GM19324 (cell line): ENCODE data around the gene PTRHD1.

ENCODE experiments used
- ATAC-seq: cut with Tn5 transposase; IDR thresholded peaks from one replicate; pipeline ENCODE4 v1.9.1; 2021; ENCODE audit warnings: mild to moderate bottlenecking, moderate library complexity; ENCODE audit not compliant: unreplicated experiment, low FRiP score

PTRHD1 gene

GRCh38 chr2:24766609-24767008, 26.6 kb downstream of the PTRHD1 start:
- ATAC-seq: no peak

- no peak for ATAC-seq
Measured at GRCh38 chr2:24763843-24764242, 29.3 kb downstream of the PTRHD1 start.

- ATAC-seq: no peak
Measured at GRCh38 chr2:24762518-24762917, 30.7 kb downstream of the PTRHD1 start.

GRCh38 chr2:24761866-24762265, 31.3 kb downstream of the PTRHD1 start:
- no peak for ATAC-seq

- no peak for ATAC-seq
Measured at GRCh38 chr2:24756789-24757188, 36.4 kb downstream of the PTRHD1 start.

- no peak for ATAC-seq
Measured at GRCh38 chr2:24754985-24755705, 38.0 kb downstream of the PTRHD1 start.

- ATAC-seq: no peak
Measured at GRCh38 chr2:24749069-24749691, 44.0 kb downstream of the PTRHD1 start.

- ATAC-seq: no peak
Measured at GRCh38 chr2:24747299-24747698, 45.9 kb downstream of the PTRHD1 start.

GRCh38 chr2:24745825-24746224, 47.4 kb downstream of the PTRHD1 start:
- ATAC-seq: no peak

GRCh38 chr2:24744356-24744755, 48.8 kb downstream of the PTRHD1 start:
- ATAC-seq: no peak

- ATAC-seq: no peak
Measured at GRCh38 chr2:24743924-24744323, 49.3 kb downstream of the PTRHD1 start.

GRCh38 chr2:24742730-24743129, 50.5 kb downstream of the PTRHD1 start:
- ATAC-seq: no peak

GRCh38 chr2:24740142-24740541, 53.0 kb downstream of the PTRHD1 start:
- ATAC-seq: no peak
